ENCODE data around the gene C12orf76.

C12orf76 gene

GRCh38 chr12:109994401-109995175, 53.7 kb downstream of the C12orf76 start:
- DNase-seq, result no peak

GRCh38 chr12:109993091-109993490, 55.2 kb downstream of the C12orf76 start:
- no peak for DNase-seq

GRCh38 chr12:109991586-109991985, 56.7 kb downstream of the C12orf76 start:
- no peak for DNase-seq

All from CD4-positive, alpha-beta T cell treated with Interleukin-15 for 1 hour (primary cell).